OCI-LY1 (cell line): ENCODE data around the gene MAD2L1BP.

Source experiments
- H2AFZ ChIP-seq: fragments of 200-600 bp; sonication (generic), shearing (Covaris generic); 2 replicates; pipeline ENCODE4 v1.6.0; 2014; ENCODE audit warnings: antibody characterized with exemption, mild to moderate bottlenecking, low read length
- H3F3A ChIP-seq: fragments of 200-600 bp; sonication (generic), shearing (Covaris generic); 2 replicates; pipeline ENCODE4 v1.6.0; 2014; ENCODE audit warnings: mild to moderate bottlenecking, antibody characterized with exemption, low read length, moderate library complexity; ENCODE audit not compliant: insufficient read depth
- H3K27ac ChIP-seq: fragments of 200-600 bp; sonication (generic); 2 replicates; pipeline ENCODE4 v1.5.1; 2014; ENCODE audit warnings: low read length, mixed run types, mild to moderate bottlenecking, low read depth; ENCODE audit not compliant: poor library complexity, severe bottlenecking
- H3K27me3 ChIP-seq: fragments of 200-600 bp; sonication (generic); 2 replicates; pipeline ENCODE4 v1.6.0; 2014; ENCODE audit warnings: antibody characterized with exemption, mild to moderate bottlenecking, low read length, moderate library complexity; ENCODE audit not compliant: insufficient read depth
- H3K36me3 ChIP-seq: fragments of 200-600 bp; sonication (generic); 2 replicates; pipeline ENCODE4 v1.6.1; 2014; ENCODE audit warnings: mild to moderate bottlenecking, antibody characterized with exemption, low read length, moderate library complexity, mixed read lengths; ENCODE audit not compliant: insufficient read depth
- H3K4me1 ChIP-seq: fragments of 200-600 bp; sonication (generic); 2 replicates; pipeline ENCODE4 v1.5.1; 2014; ENCODE audit warnings: mild to moderate bottlenecking, low read length, moderate library complexity; ENCODE audit not compliant: insufficient read depth, severe bottlenecking
- H3K4me2 ChIP-seq: fragments of 200-600 bp; sonication (generic), shearing (Covaris generic); 2 replicates; pipeline ENCODE4 v1.6.1; 2014; ENCODE audit warnings: low read length
- H3K4me3 ChIP-seq: fragments of 200-600 bp; sonication (generic); 2 replicates; pipeline ENCODE4 v1.5.1; 2014; ENCODE audit warnings: low read length, low read depth, mild to moderate bottlenecking, mixed read lengths; ENCODE audit not compliant: poor library complexity, severe bottlenecking
- H3K79me2 ChIP-seq: fragments of 200-600 bp; shearing (Covaris generic); 2 replicates; pipeline ENCODE4 v1.6.1; 2016; ENCODE audit warnings: mixed run types, low read length, mixed read lengths; ENCODE audit not compliant: insufficient read depth
- H3K9ac ChIP-seq: fragments of 200-600 bp; sonication (generic), shearing (Covaris generic); 2 replicates; pipeline ENCODE4 v1.6.1; 2014; ENCODE audit warnings: mild to moderate bottlenecking, low read length, mixed read lengths
- H3K9me2 ChIP-seq: fragments of 200-600 bp; sonication (generic), shearing (Covaris generic); 2 replicates; pipeline ENCODE4 v1.6.1; 2014; ENCODE audit warnings: low read depth, mild to moderate bottlenecking, low read length, mixed read lengths
- H3K9me3 ChIP-seq: fragments of 200-600 bp; shearing (Covaris generic); 2 replicates; pipeline ENCODE4 v1.6.1; 2014; ENCODE audit warnings: low read length, mixed read lengths
- H4K20me1 ChIP-seq: fragments of 200-600 bp; sonication (generic), shearing (Covaris generic); 2 replicates; pipeline ENCODE4 v1.6.0; 2016; ENCODE audit warnings: mild to moderate bottlenecking, low read length; ENCODE audit not compliant: insufficient read depth
- EZH2 ChIP-seq: fragments of 200-600 bp; sonication (generic), shearing (Covaris generic); IDR thresholded peaks from 2 replicates; pipeline ENCODE4 v1.8.0; 2017; ENCODE audit warnings: borderline replicate concordance, mixed run types, mild to moderate bottlenecking, antibody characterized with exemption, low read length, moderate library complexity, mixed read lengths
- TF ChIP-seq, protein P1 (sequence below): fragments of 200-600 bp; sonication (generic), shearing (Covaris generic); IDR thresholded peaks from 2 replicates; pipeline ENCODE4 v1.5.1; 2017; ENCODE audit warnings: mild to moderate bottlenecking, antibody characterized with exemption, low read length, moderate library complexity, mixed read lengths

MAD2L1BP gene

GRCh38 chr6:43671801-43672690 lies 36.4 kb downstream of the MAD2L1BP start:
- Histone ChIP-seq H2AFZ (no peak overlapping the region), H3K36me3 (peaks cover 60% of the 10 kb centered on the region), H3K4me1 (peaks cover 9% of the 10 kb centered on the region), H3K27ac (no peak overlapping the region), H3K9me2 (no peaks in the 10 kb centered on the region), H3K9ac (no peak overlapping the region), H3K4me3 (no peak overlapping the region), H3F3A (no peaks in the 10 kb centered on the region), H4K20me1 (no peaks in the 10 kb centered on the region), H3K27me3 (no peaks in the 10 kb centered on the region), H3K9me3 (no peaks in the 10 kb centered on the region), H3K79me2 (no peaks in the 10 kb centered on the region), H3K4me2 (no peak overlapping the region)
- TF ChIP-seq EZH2, result no peak
- TF ChIP-seq, protein P1, sequence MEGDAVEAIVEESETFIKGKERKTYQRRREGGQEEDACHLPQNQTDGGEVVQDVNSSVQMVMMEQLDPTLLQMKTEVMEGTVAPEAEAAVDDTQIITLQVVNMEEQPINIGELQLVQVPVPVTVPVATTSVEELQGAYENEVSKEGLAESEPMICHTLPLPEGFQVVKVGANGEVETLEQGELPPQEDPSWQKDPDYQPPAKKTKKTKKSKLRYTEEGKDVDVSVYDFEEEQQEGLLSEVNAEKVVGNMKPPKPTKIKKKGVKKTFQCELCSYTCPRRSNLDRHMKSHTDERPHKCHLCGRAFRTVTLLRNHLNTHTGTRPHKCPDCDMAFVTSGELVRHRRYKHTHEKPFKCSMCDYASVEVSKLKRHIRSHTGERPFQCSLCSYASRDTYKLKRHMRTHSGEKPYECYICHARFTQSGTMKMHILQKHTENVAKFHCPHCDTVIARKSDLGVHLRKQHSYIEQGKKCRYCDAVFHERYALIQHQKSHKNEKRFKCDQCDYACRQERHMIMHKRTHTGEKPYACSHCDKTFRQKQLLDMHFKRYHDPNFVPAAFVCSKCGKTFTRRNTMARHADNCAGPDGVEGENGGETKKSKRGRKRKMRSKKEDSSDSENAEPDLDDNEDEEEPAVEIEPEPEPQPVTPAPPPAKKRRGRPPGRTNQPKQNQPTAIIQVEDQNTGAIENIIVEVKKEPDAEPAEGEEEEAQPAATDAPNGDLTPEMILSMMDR, result no peak

DNA sequence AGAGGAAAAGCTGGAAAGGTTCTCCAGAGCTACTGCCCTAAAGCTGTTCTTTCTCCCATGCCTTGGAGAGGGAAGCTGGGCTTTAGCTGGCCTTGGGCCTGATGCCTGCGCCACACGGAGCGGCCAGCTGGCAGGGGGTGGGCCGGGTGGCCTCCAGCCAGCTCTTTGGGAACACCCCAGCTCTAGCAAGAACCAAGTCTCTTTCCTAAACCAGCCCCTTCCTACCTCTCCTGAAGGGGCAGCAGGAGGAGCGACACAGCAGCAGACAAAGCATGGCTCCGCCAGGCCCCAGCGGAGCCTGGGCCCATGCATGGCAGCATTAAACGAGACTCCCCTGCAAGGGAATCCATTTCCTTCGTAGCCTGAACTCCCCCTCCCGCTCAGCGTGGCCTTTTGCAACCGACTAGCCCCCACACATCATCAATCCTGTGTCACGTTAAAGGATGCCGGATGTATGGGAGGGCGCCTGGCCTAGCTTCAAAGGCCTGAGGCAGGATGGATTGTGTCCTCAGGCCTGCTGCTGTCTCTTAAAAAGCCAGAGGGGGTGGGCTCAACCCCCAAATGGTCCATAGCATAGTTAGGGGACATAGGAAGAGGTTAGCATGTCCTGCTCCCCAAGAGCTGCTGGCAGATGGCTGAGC lies 37.9 kb downstream of the MAD2L1BP start:
- Histone ChIP-seq H3K4me3 (no peak overlapping the region), H3K27me3 (no peaks in the 10 kb centered on the region), H3K79me2 (no peaks in the 10 kb centered on the region), H3F3A (no peaks in the 10 kb centered on the region), H2AFZ (no peak overlapping the region), H3K4me2 (no peak overlapping the region), H3K27ac (no peak overlapping the region), H4K20me1 (no peaks in the 10 kb centered on the region), H3K9ac (no peak overlapping the region), H3K9me2 (no peaks in the 10 kb centered on the region), H3K4me1 (no peaks in the 10 kb centered on the region), H3K9me3 (no peaks in the 10 kb centered on the region), H3K36me3 (peaks cover 75% of the 10 kb centered on the region)
- TF ChIP-seq, protein P1, result no peak
- TF ChIP-seq EZH2, result no peak

- Histone ChIP-seq H3K36me3 (peaks cover 82% of the 10 kb centered on the region), H4K20me1 (no peaks in the 10 kb centered on the region)
These were observed 38.7 kb downstream of the MAD2L1BP start for GRCh38 chr6:43674291-43674690.

More at GRCh38 chr6:43674291-43674690, 38.7 kb downstream of the MAD2L1BP start:
- TF ChIP-seq, protein P1, result no peak
- TF ChIP-seq EZH2, result no peak
- Histone ChIP-seq H2AFZ (no peak overlapping the region), H3K4me1 (no peaks in the 10 kb centered on the region), H3K27me3 (no peaks in the 10 kb centered on the region), H3K4me2 (no peak overlapping the region), H3K9me3 (no peaks in the 10 kb centered on the region), H3F3A (no peaks in the 10 kb centered on the region), H3K4me3 (no peak overlapping the region), H3K79me2 (no peaks in the 10 kb centered on the region), H3K27ac (no peak overlapping the region), H3K9me2 (no peaks in the 10 kb centered on the region), H3K9ac (no peak overlapping the region)
